Neural progenitor cell (in vitro differentiated cells): Measurements from ENCODE around the gene MEGF8. TPM values are rescaled to one million over a fixed set of nuclear protein-coding genes. Genes with fewer than 3 reads are reported as not detected.
A peak's percentile ranks its signal among the peaks of the same experiment; 100 is the strongest.

Experiments used
- DNase-seq: peaks from one replicate; pipeline ENCODE4 v3.0.0-alpha.2; 2016; ENCODE audit warnings: low spot score
- H2AFZ ChIP-seq: fragments of 200-600 bp; sonication (generic); replicated peaks from 2 replicates; pipeline ENCODE4 v1.6.1; 2016; ENCODE audit warnings: antibody characterized with exemption
- H3F3A ChIP-seq: fragments of 200-600 bp; sonication (generic); 2 replicates; pipeline ENCODE4 v1.6.1; 2016; ENCODE audit warnings: antibody characterized with exemption, low read depth
- H3K27ac ChIP-seq: fragments of 200-600 bp; sonication (generic); 2 replicates; pipeline ENCODE4 v1.5.1; 2016; ENCODE audit warnings: mild to moderate bottlenecking
- H3K27me3 ChIP-seq: fragments of 200-600 bp; sonication (generic); 2 replicates; pipeline ENCODE4 v1.6.1; 2016; ENCODE audit warnings: mild to moderate bottlenecking, moderate library complexity
- H3K36me3 ChIP-seq: fragments of 200-600 bp; sonication (generic); 2 replicates; pipeline ENCODE4 v1.5.1; 2016
- H3K4me1 ChIP-seq: fragments of 200-600 bp; sonication (generic); 2 replicates; pipeline ENCODE4 v1.6.1; 2016; ENCODE audit warnings: mixed run types
- H3K4me2 ChIP-seq: fragments of 200-600 bp; sonication (generic); 2 replicates; pipeline ENCODE4 v1.6.1; 2016
- H3K4me3 ChIP-seq: fragments of 200-600 bp; sonication (generic); 2 replicates; pipeline ENCODE4 v1.5.1; 2016
- H3K79me2 ChIP-seq: fragments of 200-600 bp; sonication (generic); 2 replicates; pipeline ENCODE4 v1.6.1; 2016; ENCODE audit warnings: low read depth
- H3K9ac ChIP-seq: fragments of 200-600 bp; sonication (generic); 2 replicates; pipeline ENCODE4 v1.6.1; 2016
- H3K9me3 ChIP-seq: fragments of 200-600 bp; sonication (generic); 2 replicates; pipeline ENCODE4 v1.5.1; 2016; ENCODE audit warnings: low read depth
- H4K20me1 ChIP-seq: fragments of 200-600 bp; sonication (generic); 2 replicates; pipeline ENCODE4 v1.6.1; 2016; ENCODE audit warnings: low read depth
- H3K27ac Mint-ChIP-seq: 3 replicates; pipeline ENCODE4 v1.8.0; 2021; ENCODE audit warnings: mixed read lengths
- H3K27me3 Mint-ChIP-seq: 2 replicates; pipeline ENCODE4 v1.8.0; 2022; ENCODE audit warnings: low read depth, mild to moderate bottlenecking, inconsistent platforms, moderate library complexity, mixed read lengths; ENCODE audit not compliant: insufficient read depth
- H3K36me3 Mint-ChIP-seq: 3 replicates; pipeline ENCODE4 v1.8.0; 2021; ENCODE audit warnings: mixed read lengths
- H3K4me1 Mint-ChIP-seq: 3 replicates; pipeline ENCODE4 v1.8.0; 2021; ENCODE audit warnings: mixed read lengths
- H3K4me3 Mint-ChIP-seq: 3 replicates; pipeline ENCODE4 v1.8.0; 2021; ENCODE audit warnings: mild to moderate bottlenecking, moderate library complexity, mixed read lengths
- H3K9me3 Mint-ChIP-seq: 3 replicates; pipeline ENCODE4 v1.8.0; 2020; ENCODE audit warnings: mixed read lengths
- EZH2 ChIP-seq: fragments of 200-600 bp; sonication (generic); IDR thresholded peaks from 2 replicates; pipeline ENCODE4 v1.6.1; 2017; ENCODE audit warnings: antibody characterized with exemption, mild to moderate bottlenecking, moderate library complexity
- EZH2phosphoT487 ChIP-seq: fragments of 200-600 bp; sonication (generic); IDR thresholded peaks from 2 replicates; pipeline ENCODE4 v1.6.1; 2017; ENCODE audit warnings: antibody characterized with exemption
- total RNA-seq: library from RNA; depleted of rRNA; stranded (reverse); fragments of >200 nt; gene quantifications from 2 replicates; pipeline ENCODE4 v1.2.3, GENCODE V29; 2015; ENCODE audit warnings: low replicate concordance
- TF ChIP-seq, protein P1 (sequence below): fragments of 200-600 bp; sonication (generic); IDR thresholded peaks from 2 replicates; pipeline ENCODE4 v1.5.1; 2017; ENCODE audit warnings: antibody characterized with exemption, mild to moderate bottlenecking

The MEGF8 gene
- total RNA-seq, 1 donor from 2014 or later, result 7.3 TPM

DNA sequence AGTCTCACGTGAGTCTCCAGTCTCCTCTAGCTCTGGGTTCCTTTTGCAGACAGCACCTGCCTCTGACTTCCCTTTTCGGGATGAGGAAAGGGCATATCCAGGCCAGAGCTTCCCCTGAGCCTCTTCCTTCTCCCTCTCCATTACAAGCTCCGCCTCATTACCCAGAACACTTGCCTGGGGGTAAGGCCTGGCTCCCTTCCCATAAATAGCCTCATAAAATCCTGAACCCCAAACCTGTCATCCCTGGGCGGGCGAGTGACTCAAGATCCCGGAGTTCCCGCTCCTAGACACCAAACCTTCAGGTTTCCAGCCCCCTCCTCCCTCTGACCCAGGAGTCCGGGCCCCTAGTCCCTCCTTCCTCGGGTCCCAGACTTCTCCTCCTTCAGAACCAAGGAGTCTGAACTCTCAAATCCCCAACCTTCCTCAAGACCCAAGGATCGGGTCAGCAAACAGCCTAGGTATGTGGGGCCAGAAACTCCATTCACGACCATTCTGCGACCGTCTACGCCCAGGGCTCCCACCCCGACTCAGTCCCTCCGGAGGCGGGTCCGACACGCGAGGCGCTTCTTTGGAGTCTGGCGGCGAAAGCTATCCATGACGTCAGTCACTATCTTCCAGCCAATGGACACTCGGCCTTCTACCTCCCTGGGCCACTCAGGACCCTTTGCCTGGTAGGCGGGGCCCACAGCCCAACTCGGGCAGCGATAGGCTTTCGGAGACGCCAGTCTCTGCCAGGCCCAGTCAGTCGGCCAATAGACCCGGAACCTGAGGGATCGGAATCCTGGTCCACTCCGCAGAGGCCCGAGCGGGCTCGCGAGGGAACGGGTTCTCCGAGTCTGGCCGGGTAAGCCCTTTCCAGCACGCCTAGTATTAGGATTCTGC is 71.2 kb downstream of the MEGF8 start:
- H3K9ac ChIP-seq, result peak overlapping the region; percentile 71
- Mint-ChIP-seq H3K4me1 (peaks cover 42% of the 10 kb centered on the region), H3K9me3 (no peaks in the 10 kb centered on the region), H3K27me3 (peaks cover 19% of the 10 kb centered on the region), H3K36me3 (peaks cover 2% of the 10 kb centered on the region), H3K4me3 (peak overlapping the region; percentile 89), H3K27ac (peak overlapping the region; percentile 96)
- peaks cover 11% of the 10 kb centered on the region for H4K20me1 ChIP-seq
- no peaks in the 10 kb centered on the region for H3K9me3 ChIP-seq
- TF ChIP-seq EZH2 (no peak), EZH2phosphoT487 (no peak)
- TF ChIP-seq, protein P1, sequence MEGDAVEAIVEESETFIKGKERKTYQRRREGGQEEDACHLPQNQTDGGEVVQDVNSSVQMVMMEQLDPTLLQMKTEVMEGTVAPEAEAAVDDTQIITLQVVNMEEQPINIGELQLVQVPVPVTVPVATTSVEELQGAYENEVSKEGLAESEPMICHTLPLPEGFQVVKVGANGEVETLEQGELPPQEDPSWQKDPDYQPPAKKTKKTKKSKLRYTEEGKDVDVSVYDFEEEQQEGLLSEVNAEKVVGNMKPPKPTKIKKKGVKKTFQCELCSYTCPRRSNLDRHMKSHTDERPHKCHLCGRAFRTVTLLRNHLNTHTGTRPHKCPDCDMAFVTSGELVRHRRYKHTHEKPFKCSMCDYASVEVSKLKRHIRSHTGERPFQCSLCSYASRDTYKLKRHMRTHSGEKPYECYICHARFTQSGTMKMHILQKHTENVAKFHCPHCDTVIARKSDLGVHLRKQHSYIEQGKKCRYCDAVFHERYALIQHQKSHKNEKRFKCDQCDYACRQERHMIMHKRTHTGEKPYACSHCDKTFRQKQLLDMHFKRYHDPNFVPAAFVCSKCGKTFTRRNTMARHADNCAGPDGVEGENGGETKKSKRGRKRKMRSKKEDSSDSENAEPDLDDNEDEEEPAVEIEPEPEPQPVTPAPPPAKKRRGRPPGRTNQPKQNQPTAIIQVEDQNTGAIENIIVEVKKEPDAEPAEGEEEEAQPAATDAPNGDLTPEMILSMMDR, result no peak
- H2AFZ ChIP-seq, result peak overlapping the region; percentile 78
- H3K4me3 ChIP-seq, result peak overlapping the region; percentile 74
- peaks cover 15% of the 10 kb centered on the region for H3K27me3 ChIP-seq
- H3F3A ChIP-seq, result peaks cover 19% of the 10 kb centered on the region
- peaks cover 7% of the 10 kb centered on the region for H3K4me1 ChIP-seq
- peak; percentile 98 for DNase-seq
- H3K36me3 ChIP-seq, result no peaks in the 10 kb centered on the region
- no peak overlapping the region for H3K27ac ChIP-seq
- peak overlapping the region; percentile 96 for H3K4me2 ChIP-seq
- H3K79me2 ChIP-seq, result peaks cover 13% of the 10 kb centered on the region

DNA sequence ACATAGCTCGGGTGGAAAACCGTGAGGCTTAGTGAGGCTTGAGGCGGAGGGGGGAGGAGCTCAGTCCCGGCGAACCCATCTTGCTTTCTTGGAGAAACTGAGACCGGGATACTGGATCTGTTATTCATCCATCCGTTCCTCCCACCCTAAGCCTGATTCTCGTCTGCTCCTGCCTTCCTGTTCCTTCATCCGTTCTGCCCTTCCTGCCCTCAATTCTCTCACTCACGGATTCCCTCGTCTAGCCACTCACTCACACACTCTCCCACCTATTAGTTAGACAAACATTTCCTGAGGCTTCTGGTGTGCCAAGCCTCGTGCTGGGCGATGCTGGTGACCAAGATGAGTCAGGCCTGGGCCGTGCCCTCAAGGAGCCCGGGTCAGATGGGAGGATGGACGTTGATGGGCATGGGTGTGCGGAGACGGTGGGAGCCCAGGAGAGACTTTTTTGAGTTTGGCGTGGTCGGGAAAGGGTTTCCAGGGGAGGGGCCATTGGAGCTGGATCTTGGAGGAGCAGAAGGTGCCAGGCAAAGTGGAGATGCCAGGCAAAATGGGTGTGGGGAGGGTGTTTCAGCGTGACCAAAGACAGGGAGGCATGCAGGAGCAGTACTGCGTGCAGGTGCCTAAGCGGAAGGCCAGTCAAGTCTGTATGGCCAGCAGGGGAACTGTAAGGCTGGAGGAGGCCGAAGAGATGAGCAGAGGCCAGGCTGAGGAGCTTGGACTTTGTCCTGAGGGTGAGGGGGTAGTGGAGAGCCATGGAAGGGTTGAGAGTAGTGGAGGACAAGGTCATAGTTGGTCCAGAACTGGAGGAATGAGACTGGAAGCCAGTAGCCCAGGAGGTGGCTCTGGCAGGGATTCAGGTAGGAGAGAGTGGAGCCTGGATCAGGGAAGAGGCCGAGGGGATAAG is 72.1 kb downstream of the MEGF8 start:
- Histone ChIP-seq H3K27me3 (peaks cover 9% of the 10 kb centered on the region), H3K4me2 (peak overlapping the region; percentile 96), H3K36me3 (no peaks in the 10 kb centered on the region), H3K9ac (peak overlapping the region; percentile 71), H3K27ac (no peak overlapping the region), H2AFZ (peak overlapping the region; percentile 58), H4K20me1 (peaks cover 14% of the 10 kb centered on the region), H3K4me1 (peaks cover 9% of the 10 kb centered on the region), H3K4me3 (peak overlapping the region; percentile 74), H3K9me3 (no peaks in the 10 kb centered on the region), H3K79me2 (peaks cover 13% of the 10 kb centered on the region), H3F3A (peaks cover 22% of the 10 kb centered on the region)
- Mint-ChIP-seq H3K9me3 (no peaks in the 10 kb centered on the region), H3K27me3 (peaks cover 19% of the 10 kb centered on the region), H3K36me3 (peaks cover 2% of the 10 kb centered on the region), H3K4me1 (peaks cover 42% of the 10 kb centered on the region), H3K4me3 (peak overlapping the region; percentile 89), H3K27ac (peak overlapping the region; percentile 96)
- TF ChIP-seq, protein P1, result peak; percentile 2
- TF ChIP-seq EZH2phosphoT487 (no peak), EZH2 (no peak)
- DNase-seq, result no peak

DNA sequence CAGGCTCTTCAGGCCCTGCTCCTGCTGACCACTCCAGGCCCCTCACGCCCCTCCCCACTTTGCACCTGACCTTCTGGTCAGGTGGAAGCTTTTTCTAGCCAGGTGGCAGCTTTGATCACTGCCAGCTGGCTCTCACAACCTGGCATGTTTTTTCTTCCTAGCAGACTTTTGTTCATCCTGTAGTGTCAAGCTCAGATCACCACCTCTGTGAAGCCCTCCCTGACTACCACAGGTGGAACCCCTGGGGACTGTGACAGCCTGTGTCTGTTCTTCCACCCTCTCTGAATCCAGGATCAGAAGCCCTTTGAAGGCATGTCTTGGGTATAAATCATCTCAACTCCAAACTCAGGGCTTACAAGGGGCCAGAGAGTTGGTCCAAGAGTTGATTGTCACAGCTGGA is 75.0 kb downstream of the MEGF8 start:
- Histone ChIP-seq H3K27ac (no peak overlapping the region), H3K79me2 (peaks cover 13% of the 10 kb centered on the region), H4K20me1 (peaks cover 39% of the 10 kb centered on the region), H3K27me3 (peaks cover 5% of the 10 kb centered on the region), H3K9me3 (no peaks in the 10 kb centered on the region), H3K4me1 (peaks cover 14% of the 10 kb centered on the region), H3K36me3 (no peaks in the 10 kb centered on the region), H3K4me3 (no peak overlapping the region), H3K9ac (no peak overlapping the region), H3K4me2 (peak overlapping the region; percentile 92), H2AFZ (no peak overlapping the region), H3F3A (peaks cover 26% of the 10 kb centered on the region)
- H3K36me3 Mint-ChIP-seq, result peaks cover 2% of the 10 kb centered on the region
- H3K4me3 Mint-ChIP-seq, result peak overlapping the region; percentile 93
- no peak for DNase-seq
- peaks cover 13% of the 10 kb centered on the region for H3K27me3 Mint-ChIP-seq
- peaks cover 39% of the 10 kb centered on the region for H3K4me1 Mint-ChIP-seq
- TF ChIP-seq EZH2 (no peak), EZH2phosphoT487 (no peak)
- TF ChIP-seq, protein P1, result no peak
- no peaks in the 10 kb centered on the region for H3K9me3 Mint-ChIP-seq
- no peak overlapping the region for H3K27ac Mint-ChIP-seq
